Measurements from ENCODE around the gene CRIP1. TPM values are rescaled to one million over a fixed set of nuclear protein-coding genes. Genes with fewer than 3 reads are reported as not detected.

CRIP1 gene
- total and polyA plus RNA-seq, 2 donors (not counting 1 experiment from before 2014, with no cell fraction given), result 210 to 563 TPM

DNA sequence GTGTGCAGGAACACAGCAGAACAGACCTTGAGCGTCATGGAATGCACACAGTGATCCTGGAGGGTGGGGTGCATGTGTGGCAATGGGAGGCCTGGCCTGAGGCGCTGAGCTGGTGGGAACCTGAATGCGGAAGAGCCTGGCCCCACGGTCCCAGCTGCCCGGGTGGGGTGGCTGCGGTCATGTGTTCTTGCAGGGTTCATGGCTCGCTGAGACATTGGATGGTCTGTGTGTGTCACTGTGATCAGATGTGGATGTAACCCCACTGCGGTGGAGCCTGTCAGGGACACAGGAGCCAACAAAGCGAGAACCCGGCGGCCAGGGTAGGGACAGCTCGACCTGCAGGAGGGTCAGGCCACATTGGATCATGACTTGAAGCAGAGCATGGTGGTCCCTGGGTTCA lies 43.9 kb upstream of the CRIP1 start:
- H3K36me3 ChIP-seq (replicated peaks in 1 of 2; ENCODE audit: control extremely low read depth in 1 of 2, control insufficient read depth in 1 of 2, extremely low read depth in 1 of 2, insufficient read depth in 2 of 2, low read length in 1 of 2), result peaks cover 0 to 6% of the 10 kb centered on the region in 2 experiments
- WGBS (ENCODE audit: insufficient coverage), result 93% methylated on average over 12 of the region's 12 CpGs
- CTCF ChIA-PET, result no interaction called here

DNA sequence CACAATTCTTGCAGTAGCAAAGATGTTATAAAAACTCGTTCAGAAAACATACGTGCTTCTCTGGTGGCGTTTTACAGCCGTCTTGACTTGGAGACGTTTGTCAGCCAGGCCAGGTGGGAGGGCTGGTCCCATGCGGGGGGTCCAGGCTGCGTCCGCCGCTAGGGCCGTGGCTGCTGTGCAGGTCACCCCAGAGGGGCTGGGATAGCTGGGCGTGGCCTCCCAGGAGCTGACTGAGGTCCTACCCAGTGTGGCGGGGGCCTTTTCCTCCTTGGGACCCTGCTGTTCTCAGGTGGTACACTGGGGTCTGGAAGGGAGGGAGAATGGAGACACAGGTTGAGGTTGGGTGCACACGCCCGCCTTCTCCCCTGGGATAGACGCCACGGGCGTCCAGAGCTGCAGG lies 41.8 kb upstream of the CRIP1 start:
- no peak overlapping the region for H3K4me3 Mint-ChIP-seq
- no peak overlapping the region for H3K9ac ChIP-seq (ENCODE audit: low read length)
- H2AFZ ChIP-seq (ENCODE audit: insufficient read depth, low read depth, low read length, poor library complexity, severe bottlenecking), result no peak overlapping the region
- ATAC-seq (ENCODE audit: low read depth), result no peak
- CTCF ChIA-PET, result no interaction called here
- intact Hi-C loops (cut with micrococcal nuclease), result no loop called here
- peaks cover 55% of the 10 kb centered on the region for H3K79me2 ChIP-seq (ENCODE audit: control insufficient read depth, insufficient read depth, low read length)
- TF ChIP-seq EZH2 (IDR thresholded peaks at IDR 0.05; ENCODE audit: borderline replicate concordance, insufficient read depth, low read depth, low read length, poor library complexity, severe bottlenecking), result no peak
- TF ChIP-seq, protein P1, sequence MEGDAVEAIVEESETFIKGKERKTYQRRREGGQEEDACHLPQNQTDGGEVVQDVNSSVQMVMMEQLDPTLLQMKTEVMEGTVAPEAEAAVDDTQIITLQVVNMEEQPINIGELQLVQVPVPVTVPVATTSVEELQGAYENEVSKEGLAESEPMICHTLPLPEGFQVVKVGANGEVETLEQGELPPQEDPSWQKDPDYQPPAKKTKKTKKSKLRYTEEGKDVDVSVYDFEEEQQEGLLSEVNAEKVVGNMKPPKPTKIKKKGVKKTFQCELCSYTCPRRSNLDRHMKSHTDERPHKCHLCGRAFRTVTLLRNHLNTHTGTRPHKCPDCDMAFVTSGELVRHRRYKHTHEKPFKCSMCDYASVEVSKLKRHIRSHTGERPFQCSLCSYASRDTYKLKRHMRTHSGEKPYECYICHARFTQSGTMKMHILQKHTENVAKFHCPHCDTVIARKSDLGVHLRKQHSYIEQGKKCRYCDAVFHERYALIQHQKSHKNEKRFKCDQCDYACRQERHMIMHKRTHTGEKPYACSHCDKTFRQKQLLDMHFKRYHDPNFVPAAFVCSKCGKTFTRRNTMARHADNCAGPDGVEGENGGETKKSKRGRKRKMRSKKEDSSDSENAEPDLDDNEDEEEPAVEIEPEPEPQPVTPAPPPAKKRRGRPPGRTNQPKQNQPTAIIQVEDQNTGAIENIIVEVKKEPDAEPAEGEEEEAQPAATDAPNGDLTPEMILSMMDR (IDR thresholded peaks at IDR 0.05), result no peak
- POLR2A ChIA-PET, result no interaction called here
- no peaks in the 10 kb centered on the region for H3K27me3 Mint-ChIP-seq
- H3K4me1 Mint-ChIP-seq, result no peaks in the 10 kb centered on the region
- H3K9me3 Mint-ChIP-seq (ENCODE audit: insufficient read depth), result no peaks in the 10 kb centered on the region
- no peaks in the 10 kb centered on the region for H3K4me1 ChIP-seq (ENCODE audit: control insufficient read depth in 2 of 2, insufficient read depth in 2 of 2, low read length in 2 of 2)
- H3K36me3 ChIP-seq (replicated peaks in 1 of 2; ENCODE audit: control extremely low read depth in 1 of 2, control insufficient read depth in 1 of 2, extremely low read depth in 1 of 2, insufficient read depth in 2 of 2, low read length in 1 of 2), result peaks cover 0 to 7% of the 10 kb centered on the region in 2 experiments
- H3K4me3 ChIP-seq (ENCODE audit: control extremely low read depth in 1 of 5, extremely low read depth in 1 of 5, insufficient read depth in 1 of 5, low read depth in 2 of 5, low read length in 4 of 5), result no peak overlapping the region
- 83% methylated on average over 17 of the region's 17 CpGs for WGBS (ENCODE audit: insufficient coverage)
- H4K20me1 ChIP-seq (ENCODE audit: control insufficient read depth, insufficient read depth, low read length, poor library complexity, severe bottlenecking), result peaks cover 50% of the 10 kb centered on the region
- no peaks in the 10 kb centered on the region for H3K27me3 ChIP-seq (replicated peaks in 1 of 4; ENCODE audit: control extremely low read depth in 1 of 4, control insufficient read depth in 3 of 4, insufficient read depth in 4 of 4, low read length in 3 of 4)
- H3K27ac Mint-ChIP-seq, result no peak overlapping the region
- no peaks in the 10 kb centered on the region for H3K9me3 ChIP-seq (ENCODE audit: control extremely low read depth in 1 of 3, control insufficient read depth in 2 of 3, insufficient read depth in 1 of 3, low read length in 2 of 3)
- H3K27ac ChIP-seq (ENCODE audit: low read length in 2 of 2), result no peak overlapping the region
- H3K4me2 ChIP-seq (replicated peaks; ENCODE audit: low read depth, low read length, poor library complexity, severe bottlenecking), result no peak overlapping the region
- no peak for DNase-seq

More for the DNA sequence above, 43.9 kb upstream of the CRIP1 start:
- Histone ChIP-seq H3K4me1 (ENCODE audit: control insufficient read depth in 2 of 2, insufficient read depth in 2 of 2, low read length in 2 of 2) (peaks cover 0 to 3% of the 10 kb centered on the region in 2 donors), H3K9me3 (ENCODE audit: control extremely low read depth in 1 of 3, control insufficient read depth in 2 of 3, insufficient read depth in 1 of 3, low read length in 2 of 3) (no peaks in the 10 kb centered on the region), H3K27me3 (replicated peaks in 1 of 4; ENCODE audit: control extremely low read depth in 1 of 4, control insufficient read depth in 3 of 4, insufficient read depth in 4 of 4, low read length in 3 of 4) (no peaks in the 10 kb centered on the region), H3K4me2 (replicated peaks; ENCODE audit: low read depth, low read length, poor library complexity, severe bottlenecking) (no peak overlapping the region), H3K9ac (ENCODE audit: low read length) (no peak overlapping the region), H2AFZ (ENCODE audit: insufficient read depth, low read depth, low read length, poor library complexity, severe bottlenecking) (no peak overlapping the region), H4K20me1 (ENCODE audit: control insufficient read depth, insufficient read depth, low read length, poor library complexity, severe bottlenecking) (peaks cover 50% of the 10 kb centered on the region), H3K79me2 (ENCODE audit: control insufficient read depth, insufficient read depth, low read length) (peaks cover 65% of the 10 kb centered on the region), H3K4me3 (ENCODE audit: control extremely low read depth in 1 of 5, extremely low read depth in 1 of 5, insufficient read depth in 1 of 5, low read depth in 2 of 5, low read length in 4 of 5) (no peak overlapping the region), H3K27ac (ENCODE audit: low read length in 2 of 2) (no peak overlapping the region)
- TF ChIP-seq, protein P1 (IDR thresholded peaks at IDR 0.05), result no peak
- TF ChIP-seq EZH2 (IDR thresholded peaks at IDR 0.05; ENCODE audit: borderline replicate concordance, insufficient read depth, low read depth, low read length, poor library complexity, severe bottlenecking), result no peak
- DNase-seq, result no peak
- H3K9me3 Mint-ChIP-seq (ENCODE audit: insufficient read depth), result no peaks in the 10 kb centered on the region
- intact Hi-C loops (cut with micrococcal nuclease), result no loop called here
- POLR2A ChIA-PET, result no interaction called here
- H3K27ac Mint-ChIP-seq, result no peak overlapping the region
- ATAC-seq (ENCODE audit: low read depth), result no peak
- no peak overlapping the region for H3K4me3 Mint-ChIP-seq
- peaks cover 4% of the 10 kb centered on the region for H3K4me1 Mint-ChIP-seq
- H3K27me3 Mint-ChIP-seq, result no peaks in the 10 kb centered on the region
